WERI-Rb-1 (cell line): ENCODE data around the gene TIMM22.
"Not testable (repeated sequence)": the region's sequence is repeated elsewhere in the genome, so short reads cannot be mapped to it uniquely, and the experiment has no call there.

Source experiments
- DNase-seq: peaks from one replicate; pipeline ENCODE4 v3.0.0-alpha.2; 2020
- H3K27ac ChIP-seq: fragments of 250-450 bp; sonication (Bioruptor Pico); 2 replicates; pipeline ENCODE4 v1.5.1; 2020; ENCODE audit warnings: mild to moderate bottlenecking, moderate library complexity
- H3K27me3 ChIP-seq: fragments of 250-450 bp; sonication (Bioruptor Pico); 2 replicates; pipeline ENCODE4 v1.5.1; 2021; ENCODE audit warnings: mild to moderate bottlenecking, low read depth, moderate library complexity; ENCODE audit not compliant: insufficient read depth, severe bottlenecking
- H3K36me3 ChIP-seq: fragments of 250-450 bp; sonication (Bioruptor Pico); 2 replicates; pipeline ENCODE4 v1.5.1; 2020; ENCODE audit warnings: mild to moderate bottlenecking, moderate library complexity
- H3K4me3 ChIP-seq: 2 replicates; pipeline ENCODE4 v1.5.1; 2011; ENCODE audit warnings: low read depth, mild to moderate bottlenecking, control low read depth, low read length
- H3K9me3 ChIP-seq: fragments of 250-450 bp; sonication (Bioruptor Pico); 2 replicates; pipeline ENCODE4 v1.5.1; 2021; ENCODE audit warnings: mild to moderate bottlenecking, moderate library complexity; ENCODE audit not compliant: severe bottlenecking
- CTCF ChIP-seq: IDR thresholded peaks from 2 replicates; pipeline ENCODE4 v1.5.1; 2011; ENCODE audit warnings: low read depth, mild to moderate bottlenecking, control low read depth, inconsistent platforms, low read length

TIMM22 gene

GRCh38 chr17:1039511-1040215 is 42.7 kb downstream of the TIMM22 start:
- peak overlapping the region; percentile 93 for H3K27ac ChIP-seq
- H3K36me3 ChIP-seq = peaks cover 16% of the 10 kb centered on the region
- no peak overlapping the region for H3K4me3 ChIP-seq
- TF ChIP-seq CTCF = no peak
- H3K27me3 ChIP-seq = no peaks in the 10 kb centered on the region
- H3K9me3 ChIP-seq = no peaks in the 10 kb centered on the region
- peak; percentile 39 for DNase-seq

GRCh38 chr17:1040216-1040600 is 43.3 kb downstream of the TIMM22 start:
- Histone ChIP-seq H3K36me3 (peaks cover 19% of the 10 kb centered on the region), H3K27ac (no peak overlapping the region; the same call in 1 of the 2 replicates), H3K9me3 (no peaks in the 10 kb centered on the region), H3K27me3 (no peaks in the 10 kb centered on the region), H3K4me3 (no peak overlapping the region)
- DNase-seq = no peak
- no peak for TF ChIP-seq CTCF

- H3K27ac ChIP-seq = no peak overlapping the region
- DNase-seq = no peak
- no peak overlapping the region for H3K4me3 ChIP-seq
- peaks cover 24% of the 10 kb centered on the region for H3K36me3 ChIP-seq
- no peaks in the 10 kb centered on the region for H3K27me3 ChIP-seq
- no peaks in the 10 kb centered on the region for H3K9me3 ChIP-seq
- TF ChIP-seq CTCF = no peak
These were observed 44.8 kb downstream of the TIMM22 start for GRCh38 chr17:1041746-1042145.

GRCh38 chr17:1042486-1042885 is 45.6 kb downstream of the TIMM22 start:
- H3K27ac ChIP-seq = no peak overlapping the region
- H3K4me3 ChIP-seq = no peak overlapping the region
- TF ChIP-seq CTCF = no peak
- peaks cover 28% of the 10 kb centered on the region for H3K36me3 ChIP-seq
- H3K9me3 ChIP-seq = no peaks in the 10 kb centered on the region
- DNase-seq = no peak
- H3K27me3 ChIP-seq = no peaks in the 10 kb centered on the region

GRCh38 chr17:1043601-1044251 is 46.8 kb downstream of the TIMM22 start:
- no peak for TF ChIP-seq CTCF
- Histone ChIP-seq H3K4me3 (no peak overlapping the region; the same call in 1 of the 2 replicates), H3K27me3 (no peaks in the 10 kb centered on the region), H3K36me3 (peaks cover 33% of the 10 kb centered on the region), H3K27ac (peak overlapping the region; percentile 66), H3K9me3 (no peaks in the 10 kb centered on the region)
- DNase-seq = peak; percentile 50

- Histone ChIP-seq H3K27ac (peak overlapping the region; percentile 66), H3K36me3 (peaks cover 41% of the 10 kb centered on the region)
- DNase-seq, H3K27me3 ChIP-seq, H3K9me3 ChIP-seq, H3K4me3 ChIP-seq: not testable (repeated sequence)
These were observed 47.6 kb downstream of the TIMM22 start for GRCh38 chr17:1044387-1045009.
